Right kidney (tissue), 1 donor: ENCODE measurements around the gene MAST4.

Experiments used
- DNase-seq: peaks from one replicate; pipeline ENCODE4 v3.0.0-alpha.2; 2016

Gene MAST4

GRCh38 chr5:67050125-67050524 is 453.9 kb downstream of the MAST4 start:
- DNase-seq: no peak

GRCh38 chr5:67050635-67051034 is 454.4 kb downstream of the MAST4 start:
- no peak for DNase-seq

GRCh38 chr5:67051164-67051563 is 455.0 kb downstream of the MAST4 start:
- DNase-seq: no peak

- no peak for DNase-seq
These were observed 455.8 kb downstream of the MAST4 start for GRCh38 chr5:67052034-67052433.

- DNase-seq: no peak
These were observed 457.0 kb downstream of the MAST4 start for GRCh38 chr5:67053229-67053628.

GRCh38 chr5:67058998-67059743 is 463.0 kb downstream of the MAST4 start:
- no peak for DNase-seq

- DNase-seq: no peak
These were observed 463.7 kb downstream of the MAST4 start for GRCh38 chr5:67059744-67060490.

- no peak for DNase-seq
These were observed 465.3 kb downstream of the MAST4 start for GRCh38 chr5:67061511-67061910.

- no peak for DNase-seq
These were observed 466.9 kb downstream of the MAST4 start for GRCh38 chr5:67063055-67063454.

GRCh38 chr5:67063791-67064190 is 467.6 kb downstream of the MAST4 start:
- DNase-seq: no peak

GRCh38 chr5:67065237-67065636 is 469.0 kb downstream of the MAST4 start:
- no peak for DNase-seq

GRCh38 chr5:67065696-67066095 is 469.5 kb downstream of the MAST4 start:
- no peak for DNase-seq

- DNase-seq: no peak
These were observed 470.6 kb downstream of the MAST4 start for GRCh38 chr5:67066815-67067214.

- no peak for DNase-seq
These were observed 477.0 kb downstream of the MAST4 start for GRCh38 chr5:67073045-67073680.

- no peak for DNase-seq
These were observed 481.1 kb downstream of the MAST4 start for GRCh38 chr5:67077296-67077695.

- no peak for DNase-seq
These were observed 485.1 kb downstream of the MAST4 start for GRCh38 chr5:67081261-67081660.

GRCh38 chr5:67082941-67083340 is 486.7 kb downstream of the MAST4 start:
- no peak for DNase-seq

- no peak for DNase-seq
These were observed 489.4 kb downstream of the MAST4 start for GRCh38 chr5:67085616-67086015.

GRCh38 chr5:67089200-67089725 is 493.1 kb downstream of the MAST4 start:
- DNase-seq: no peak

- no peak for DNase-seq
These were observed 493.8 kb downstream of the MAST4 start for GRCh38 chr5:67090040-67090439.

GRCh38 chr5:67090593-67090992 is 494.4 kb downstream of the MAST4 start:
- no peak for DNase-seq

- no peak for DNase-seq
These were observed 496.3 kb downstream of the MAST4 start for GRCh38 chr5:67092535-67092934.

GRCh38 chr5:67093279-67093678 is 497.1 kb downstream of the MAST4 start:
- no peak for DNase-seq
